C4-2B (cell line): ENCODE data around the gene SCN1B.

Source experiments
- CTCF ChIP-seq: fragments of 450-650 bp; conservative IDR thresholded peaks from 2 replicates; pipeline ENCODE4 v1.5.1; 2017; ENCODE audit warnings: mild to moderate bottlenecking
- ZFX ChIP-seq: fragments of 450-650 bp; IDR thresholded peaks from 2 replicates; pipeline ENCODE4 v1.6.1; 2017

GRCh38 chr19:34991542-34992333, 38.5 kb upstream of the SCN1B start:
- TF ChIP-seq CTCF (no peak), ZFX (no peak)
